Ishikawa (cell line): ENCODE results near the gene CAMK2D.

Experiments
- CEBPB ChIP-seq: IDR thresholded peaks from 2 replicates; pipeline ENCODE4 v1.6.1; 2012
- CREB1 ChIP-seq: IDR thresholded peaks from 2 replicates; pipeline ENCODE4 v1.6.1; 2012; ENCODE audit warnings: low read depth
- EGR1 ChIP-seq: IDR thresholded peaks from 2 replicates; pipeline ENCODE4 v1.6.1; 2012
- EP300 ChIP-seq: IDR thresholded peaks from 2 replicates; pipeline ENCODE4 v1.6.1; 2012; ENCODE audit warnings: borderline replicate concordance
- FOXM1 ChIP-seq: IDR thresholded peaks from 2 replicates; pipeline ENCODE4 v1.6.1; 2012; ENCODE audit warnings: low read depth, borderline replicate concordance
- MAX ChIP-seq: IDR thresholded peaks from 2 replicates; pipeline ENCODE4 v1.6.1; 2012
- NFIC ChIP-seq: IDR thresholded peaks from 2 replicates; pipeline ENCODE4 v1.6.1; 2012
- RAD21 ChIP-seq: IDR thresholded peaks from 2 replicates; pipeline ENCODE4 v1.6.1; 2012; ENCODE audit warnings: low read depth
- REST ChIP-seq: IDR thresholded peaks from 2 replicates; pipeline ENCODE4 v1.6.1; 2012; ENCODE audit warnings: low read depth, mild to moderate bottlenecking
- TAF1 ChIP-seq: IDR thresholded peaks from 2 replicates; pipeline ENCODE4 v1.6.1; 2012; ENCODE audit warnings: low read depth, mild to moderate bottlenecking
- USF1 ChIP-seq: IDR thresholded peaks from 2 replicates; pipeline ENCODE4 v1.6.1; 2012
- YY1 ChIP-seq: IDR thresholded peaks from 2 replicates; pipeline ENCODE4 v1.6.1; 2012; ENCODE audit warnings: low read depth

GRCh38 chr4:113619526-113619925 lies 142.0 kb downstream of the CAMK2D start:
- TF ChIP-seq REST = no peak
- TF ChIP-seq CREB1 = no peak
- TF ChIP-seq MAX = no peak
- TF ChIP-seq EP300 = no peak
- TF ChIP-seq RAD21 = no peak
- no peak for TF ChIP-seq FOXM1
- TF ChIP-seq CEBPB = no peak
- no peak for TF ChIP-seq TAF1
- TF ChIP-seq NFIC = no peak
- no peak for TF ChIP-seq USF1
- TF ChIP-seq YY1 = no peak
- TF ChIP-seq EGR1 = no peak
